Neural progenitor cell (in vitro differentiated cells): ENCODE results near the gene PHKG2.

Source experiments
- EZH2phosphoT487 ChIP-seq: fragments of 200-600 bp; sonication (generic); IDR thresholded peaks from 2 replicates; pipeline ENCODE4 v1.6.1; 2017; ENCODE audit warnings: antibody characterized with exemption
- TF ChIP-seq, protein P1 (sequence below): fragments of 200-600 bp; sonication (generic); IDR thresholded peaks from 2 replicates; pipeline ENCODE4 v1.5.1; 2017; ENCODE audit warnings: antibody characterized with exemption, mild to moderate bottlenecking

- TF ChIP-seq EZH2phosphoT487, result no peak
- TF ChIP-seq, protein P1, sequence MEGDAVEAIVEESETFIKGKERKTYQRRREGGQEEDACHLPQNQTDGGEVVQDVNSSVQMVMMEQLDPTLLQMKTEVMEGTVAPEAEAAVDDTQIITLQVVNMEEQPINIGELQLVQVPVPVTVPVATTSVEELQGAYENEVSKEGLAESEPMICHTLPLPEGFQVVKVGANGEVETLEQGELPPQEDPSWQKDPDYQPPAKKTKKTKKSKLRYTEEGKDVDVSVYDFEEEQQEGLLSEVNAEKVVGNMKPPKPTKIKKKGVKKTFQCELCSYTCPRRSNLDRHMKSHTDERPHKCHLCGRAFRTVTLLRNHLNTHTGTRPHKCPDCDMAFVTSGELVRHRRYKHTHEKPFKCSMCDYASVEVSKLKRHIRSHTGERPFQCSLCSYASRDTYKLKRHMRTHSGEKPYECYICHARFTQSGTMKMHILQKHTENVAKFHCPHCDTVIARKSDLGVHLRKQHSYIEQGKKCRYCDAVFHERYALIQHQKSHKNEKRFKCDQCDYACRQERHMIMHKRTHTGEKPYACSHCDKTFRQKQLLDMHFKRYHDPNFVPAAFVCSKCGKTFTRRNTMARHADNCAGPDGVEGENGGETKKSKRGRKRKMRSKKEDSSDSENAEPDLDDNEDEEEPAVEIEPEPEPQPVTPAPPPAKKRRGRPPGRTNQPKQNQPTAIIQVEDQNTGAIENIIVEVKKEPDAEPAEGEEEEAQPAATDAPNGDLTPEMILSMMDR, result no peak
Observed at GRCh38 chr16:30721606-30722005, 26.6 kb upstream of the PHKG2 start.
